SHP77 treated with DMSO at 0.1 percent for 48 hours (cell line): ENCODE results near the gene KCNJ14.
"Not testable (repeated sequence)": the region's sequence is repeated elsewhere in the genome, so short reads cannot be mapped to it uniquely, and the experiment has no call there.

Experiments
- DNase-seq: peaks from one replicate; lab custom pipeline; 2025; lab: John Stamatoyannopoulos, UW

KCNJ14 gene

DNA sequence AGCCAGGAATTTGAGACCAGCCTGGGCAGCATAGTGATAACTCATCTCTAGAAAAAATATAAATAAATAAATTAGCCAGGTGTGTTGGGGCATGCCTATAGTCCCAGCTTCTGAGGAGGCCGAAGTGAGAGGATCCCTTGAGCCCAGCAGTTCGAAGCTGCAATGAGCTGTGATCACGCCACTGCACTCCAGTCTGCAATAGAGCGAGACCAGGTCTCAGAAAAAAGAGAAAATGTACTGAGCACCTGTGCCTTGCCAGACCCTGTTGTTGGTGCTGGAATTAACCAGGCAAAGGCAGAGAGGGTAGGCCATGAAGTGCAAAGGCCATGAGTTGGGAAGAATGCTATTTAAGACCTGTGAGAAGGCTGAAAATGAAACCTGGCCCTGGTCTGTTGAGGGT, 16.5 kb downstream of the KCNJ14 start:
- DNase-seq = no peak

DNA sequence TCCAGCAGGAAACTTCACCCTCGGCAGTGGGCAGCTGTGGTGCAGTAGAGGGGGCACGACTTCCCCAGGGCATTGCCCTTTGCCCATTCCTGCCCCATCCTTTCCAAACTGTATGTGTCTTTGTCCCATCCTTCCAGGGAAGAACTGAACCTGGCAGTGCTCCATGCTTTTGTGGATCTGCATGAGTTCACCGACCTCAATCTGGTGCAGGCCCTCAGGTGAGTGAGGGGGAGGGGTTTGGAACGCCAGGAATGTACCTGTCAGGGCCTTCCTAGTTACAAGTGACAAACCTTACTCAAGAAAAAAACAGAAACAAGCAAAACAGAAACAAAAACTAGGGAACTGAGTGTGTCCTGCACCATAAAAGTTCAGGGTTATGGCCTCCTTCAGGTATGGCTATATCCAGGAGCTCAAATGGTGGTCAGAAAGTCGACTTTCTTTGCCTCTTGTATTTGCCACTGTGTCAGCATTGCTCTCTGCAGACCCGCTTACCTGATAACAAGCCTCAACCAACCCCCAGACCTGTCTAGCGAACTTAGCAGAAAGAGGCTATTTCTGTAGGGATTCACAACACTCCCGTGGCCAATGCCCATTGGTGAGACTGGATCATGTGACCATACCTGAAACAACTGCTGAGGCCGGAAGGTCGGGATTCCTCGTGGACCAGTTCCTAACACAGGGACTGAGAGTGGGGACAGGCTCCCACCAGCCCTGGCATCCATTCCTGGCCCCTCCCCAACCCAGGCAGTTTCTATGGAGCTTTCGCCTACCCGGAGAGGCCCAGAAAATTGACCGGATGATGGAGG, 18.0 kb downstream of the KCNJ14 start:
- no peak for DNase-seq

DNA sequence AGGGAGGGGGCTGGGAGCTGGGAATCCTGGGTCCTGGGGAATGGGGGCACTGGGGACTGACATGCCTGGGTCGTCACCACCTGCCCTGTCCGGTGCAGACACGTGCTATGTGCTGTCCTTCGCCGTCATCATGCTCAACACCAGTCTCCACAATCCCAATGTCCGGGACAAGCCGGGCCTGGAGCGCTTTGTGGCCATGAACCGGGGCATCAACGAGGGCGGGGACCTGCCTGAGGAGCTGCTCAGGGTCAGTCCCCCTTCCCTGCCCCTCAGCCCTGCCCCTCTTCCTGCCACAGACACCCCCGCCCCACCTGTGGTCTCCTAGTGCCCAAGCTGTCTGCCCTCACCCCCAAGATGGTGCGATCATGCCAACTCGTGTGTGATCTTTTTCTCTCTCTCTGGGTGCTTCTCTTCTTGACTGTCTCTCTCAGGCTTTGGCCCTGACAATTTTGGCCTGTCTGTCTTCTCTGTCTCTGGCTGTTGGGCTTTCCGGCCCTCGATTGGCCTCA, 18.8 kb downstream of the KCNJ14 start:
- DNase-seq = no peak

DNA sequence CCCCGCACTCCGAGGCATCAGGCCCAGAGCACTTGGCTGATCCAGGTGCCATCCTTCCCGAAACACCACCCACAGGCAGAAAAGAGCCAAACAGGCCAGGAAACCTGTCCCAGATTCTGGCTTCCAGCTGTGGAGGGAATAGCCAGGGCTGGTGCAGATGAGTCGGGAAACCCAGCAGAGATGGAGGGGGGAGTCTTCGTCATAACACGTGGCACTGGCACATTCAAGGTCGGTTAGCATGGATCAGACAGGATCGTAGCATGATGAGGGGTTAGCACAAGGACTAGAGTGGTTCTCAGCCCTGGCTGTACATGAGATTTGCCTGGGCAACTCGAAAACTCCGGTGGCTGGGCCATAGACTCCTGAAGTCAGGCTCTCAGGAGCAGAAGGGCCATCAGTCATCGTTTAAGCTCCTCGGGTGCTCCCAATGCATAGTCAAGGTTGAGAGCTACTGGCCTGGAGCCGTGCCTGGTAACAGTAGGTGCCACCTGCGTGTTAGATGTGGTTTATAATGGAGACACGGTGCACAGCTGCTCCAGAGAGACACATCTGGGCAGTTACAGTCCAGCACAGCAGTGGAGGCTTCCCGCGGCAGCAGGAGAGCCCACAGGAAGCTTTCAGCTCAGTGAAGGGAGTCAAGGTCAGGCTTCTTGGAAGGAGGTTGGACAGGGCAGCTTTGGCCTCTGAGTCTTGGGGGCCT, 20.1 kb downstream of the KCNJ14 start:
- no peak for DNase-seq

DNA sequence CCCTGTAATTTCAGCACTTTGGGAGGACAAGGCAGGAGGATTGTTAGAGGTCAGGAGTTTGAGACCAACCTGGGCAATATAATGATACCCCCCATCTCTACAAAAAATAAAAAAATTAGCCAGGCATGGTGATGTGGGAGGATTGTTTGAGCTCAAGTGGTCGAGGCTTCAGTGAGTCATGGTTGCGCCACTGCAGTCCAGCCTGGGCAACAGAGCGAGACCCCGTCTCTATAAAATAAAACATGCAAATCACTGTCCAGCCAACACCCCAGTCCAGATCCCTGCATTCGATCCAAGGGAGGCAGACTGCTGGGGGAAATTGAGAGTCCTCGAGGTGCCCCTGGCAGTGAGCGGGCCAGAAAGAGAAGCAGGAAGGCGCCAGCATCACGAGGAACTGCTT, 20.8 kb downstream of the KCNJ14 start:
- DNase-seq = no peak

DNA sequence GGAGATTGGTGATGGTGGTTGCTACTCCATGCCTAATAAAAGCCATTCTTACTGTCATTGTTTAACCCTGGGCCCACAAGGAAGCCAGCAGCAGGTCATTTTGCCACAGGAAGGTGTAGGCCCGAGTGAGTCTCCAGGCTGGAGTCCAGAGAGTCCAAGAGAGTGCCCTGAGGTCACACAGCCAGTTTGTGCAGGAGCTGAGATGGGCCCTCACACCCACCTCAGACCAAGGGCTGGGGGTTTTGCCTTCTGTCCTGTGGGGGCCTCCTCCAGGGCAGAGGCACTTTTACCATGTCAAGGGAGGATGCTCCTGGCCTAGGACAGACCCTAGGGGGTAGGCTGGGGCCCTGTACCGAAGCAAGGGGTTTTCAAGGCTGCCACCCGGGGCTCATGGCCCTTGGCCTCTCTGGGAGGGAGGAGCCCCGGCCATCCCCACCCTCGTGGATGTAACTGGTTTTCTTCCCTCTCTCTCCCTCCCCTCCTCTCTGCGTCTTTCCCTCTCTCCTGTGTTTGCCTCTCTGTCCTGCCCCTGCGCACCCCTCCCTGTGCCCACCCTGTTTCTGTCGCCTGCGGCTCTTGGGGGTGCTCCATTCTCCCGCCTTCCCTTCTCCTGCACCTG, 21.8 kb downstream of the KCNJ14 start:
- no peak for DNase-seq

DNA sequence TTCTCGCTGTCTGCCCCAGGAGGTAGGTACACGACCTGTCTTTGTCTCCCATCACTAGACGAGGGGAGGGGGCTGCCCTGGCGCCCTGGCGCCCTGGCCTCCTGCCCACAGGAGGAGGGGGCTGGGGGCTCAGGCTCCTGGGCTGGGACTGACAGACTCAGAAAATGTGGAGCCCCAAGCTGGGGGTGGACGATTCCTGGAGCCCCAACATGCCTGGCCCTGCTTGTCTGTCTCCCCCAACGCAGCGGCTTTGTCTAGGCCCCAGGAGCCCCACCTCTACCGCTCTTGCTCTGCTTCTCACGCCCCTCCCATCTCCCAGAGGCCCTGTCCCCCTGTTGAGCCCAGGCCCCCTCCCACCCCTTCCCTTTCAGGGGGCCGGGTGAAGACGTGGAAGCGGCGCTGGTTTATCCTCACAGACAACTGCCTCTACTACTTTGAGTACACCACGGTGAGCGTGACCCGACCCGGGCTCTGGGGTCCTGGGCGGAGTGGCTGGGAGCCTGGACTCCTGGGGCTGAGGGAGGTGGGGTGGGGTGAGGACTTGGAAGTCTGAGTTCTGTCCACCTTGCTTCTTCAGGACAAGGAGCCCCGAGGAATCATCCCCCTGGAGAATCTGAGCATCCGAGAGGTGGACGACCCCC, 22.4 kb downstream of the KCNJ14 start:
- DNase-seq = no peak

DNA sequence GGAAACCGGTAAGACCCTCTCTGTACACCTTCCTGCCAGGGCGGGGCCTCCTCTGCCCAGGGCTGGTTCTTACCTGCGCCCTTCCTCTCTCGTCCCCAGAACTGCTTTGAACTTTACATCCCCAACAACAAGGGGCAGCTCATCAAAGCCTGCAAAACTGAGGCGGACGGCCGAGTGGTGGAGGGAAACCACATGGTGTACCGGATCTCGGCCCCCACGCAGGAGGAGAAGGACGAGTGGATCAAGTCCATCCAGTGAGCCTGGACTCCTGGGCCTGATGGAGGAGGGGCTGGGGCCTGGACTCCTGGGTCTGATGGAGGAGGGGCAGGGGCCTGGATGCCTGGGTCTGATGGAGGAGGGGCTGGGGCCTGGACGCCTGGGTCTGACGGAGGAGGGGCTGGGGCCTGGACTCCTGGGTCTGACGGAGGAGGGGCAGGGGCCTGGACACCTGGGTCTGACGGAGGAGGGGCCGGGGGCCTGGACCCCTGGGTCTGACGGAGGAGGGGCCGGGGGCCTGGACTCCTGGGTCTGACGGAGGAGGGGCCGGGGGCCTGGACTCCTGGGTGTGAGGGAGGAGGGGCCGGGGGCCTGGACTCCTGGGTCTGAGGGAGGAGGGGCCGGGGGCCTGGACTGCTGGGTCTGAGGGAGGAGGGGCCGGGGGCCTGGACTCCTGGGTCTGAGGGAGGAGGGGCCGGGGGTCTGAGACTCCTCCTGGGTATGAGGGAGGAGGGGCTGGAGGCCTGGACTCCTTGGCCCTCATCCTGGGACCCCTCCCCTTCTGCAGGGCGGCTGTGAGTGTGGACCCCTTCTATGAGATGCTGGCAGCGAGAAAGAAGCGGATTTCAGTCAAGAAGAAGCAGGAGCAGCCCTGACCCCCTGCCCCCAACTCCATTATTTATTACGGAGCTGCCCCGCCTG, 23.2 kb downstream of the KCNJ14 start:
- DNase-seq = no peak

DNA sequence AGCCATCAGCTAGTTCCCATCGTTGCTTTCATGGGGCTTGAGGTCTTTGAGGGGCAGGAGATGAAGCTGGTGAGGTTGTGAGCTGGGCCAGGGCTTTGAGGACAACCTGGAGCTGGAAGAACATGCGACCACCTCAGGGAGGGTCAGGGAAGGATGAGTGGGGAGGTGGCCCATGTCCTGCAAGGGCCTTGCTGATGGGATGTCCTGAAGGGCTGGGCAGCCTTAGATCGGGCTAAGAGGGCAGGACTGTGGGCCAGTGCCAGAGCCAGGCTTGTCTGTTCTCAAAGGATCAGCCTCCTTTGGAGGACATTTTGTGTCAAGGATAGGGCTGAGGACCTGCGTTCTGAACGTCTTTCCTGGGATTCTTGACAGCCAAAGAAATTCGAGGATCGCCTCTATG, 24.3 kb downstream of the KCNJ14 start:
- DNase-seq = no peak

DNA sequence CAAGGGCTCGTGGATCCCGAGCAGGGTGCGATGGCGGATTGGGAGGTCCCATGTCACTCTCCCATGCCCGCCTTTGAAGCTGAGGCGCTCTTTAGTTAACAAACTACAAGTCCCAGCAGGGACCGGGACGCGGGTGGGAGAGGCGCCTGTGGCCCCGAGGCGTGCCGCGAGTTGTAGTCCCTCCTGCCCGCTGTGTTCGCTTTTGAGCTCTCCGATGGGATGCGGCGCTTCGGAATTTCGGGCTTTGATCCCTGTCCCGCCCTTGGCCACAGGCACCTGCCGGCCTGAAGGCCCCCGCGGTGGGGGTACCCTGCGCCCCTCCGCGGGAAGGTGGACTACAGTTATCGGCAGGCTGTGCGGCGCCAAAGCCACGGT, 24.8 kb downstream of the KCNJ14 start:
- DNase-seq = no peak

DNA sequence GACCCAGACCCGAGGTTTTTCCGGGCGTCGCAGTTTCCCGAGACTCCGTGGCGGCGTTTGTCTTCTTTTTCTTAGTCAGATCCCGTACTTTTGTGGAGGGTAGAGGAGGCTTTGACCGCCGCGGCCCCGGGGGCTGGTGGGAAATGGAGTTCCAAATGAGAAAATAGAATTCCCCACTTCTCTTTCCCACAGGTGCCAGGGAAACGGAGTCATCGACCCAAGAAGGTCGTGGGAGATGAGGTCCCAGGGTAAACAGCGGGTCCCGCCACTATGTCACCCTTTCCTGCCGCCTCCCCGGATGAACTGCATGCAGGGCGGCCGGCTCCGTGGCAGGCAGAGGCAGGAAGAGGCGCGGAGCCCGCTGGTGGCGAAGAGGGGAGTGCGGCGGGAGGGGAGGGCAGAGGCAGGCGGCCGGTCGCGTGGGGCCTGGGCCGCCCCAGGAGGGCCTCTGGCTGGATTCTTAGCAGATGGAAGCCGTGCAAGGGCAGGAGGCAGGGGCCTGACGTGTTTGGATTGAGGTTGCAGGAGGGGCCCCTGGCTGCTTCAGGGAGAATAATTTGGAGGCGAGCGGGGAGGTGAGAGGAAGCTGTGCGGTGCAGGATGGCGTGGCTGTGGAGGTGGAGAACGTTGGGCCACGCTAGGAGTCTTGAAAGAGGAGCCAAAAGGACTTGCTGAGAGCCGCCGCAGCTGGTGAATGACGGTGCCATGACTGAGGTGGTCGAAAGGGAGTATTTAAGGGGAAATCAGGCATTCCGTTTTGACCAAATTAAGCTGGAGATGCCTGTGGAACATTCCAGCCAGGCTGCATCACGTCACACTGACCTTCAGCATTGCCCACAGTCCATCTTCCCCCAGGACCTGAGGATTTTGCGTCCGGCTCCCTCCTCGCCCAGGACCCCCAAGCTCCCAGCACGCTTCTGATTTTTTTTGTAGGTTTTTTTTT, 25.5 kb downstream of the KCNJ14 start:
- DNase-seq = no peak

DNA sequence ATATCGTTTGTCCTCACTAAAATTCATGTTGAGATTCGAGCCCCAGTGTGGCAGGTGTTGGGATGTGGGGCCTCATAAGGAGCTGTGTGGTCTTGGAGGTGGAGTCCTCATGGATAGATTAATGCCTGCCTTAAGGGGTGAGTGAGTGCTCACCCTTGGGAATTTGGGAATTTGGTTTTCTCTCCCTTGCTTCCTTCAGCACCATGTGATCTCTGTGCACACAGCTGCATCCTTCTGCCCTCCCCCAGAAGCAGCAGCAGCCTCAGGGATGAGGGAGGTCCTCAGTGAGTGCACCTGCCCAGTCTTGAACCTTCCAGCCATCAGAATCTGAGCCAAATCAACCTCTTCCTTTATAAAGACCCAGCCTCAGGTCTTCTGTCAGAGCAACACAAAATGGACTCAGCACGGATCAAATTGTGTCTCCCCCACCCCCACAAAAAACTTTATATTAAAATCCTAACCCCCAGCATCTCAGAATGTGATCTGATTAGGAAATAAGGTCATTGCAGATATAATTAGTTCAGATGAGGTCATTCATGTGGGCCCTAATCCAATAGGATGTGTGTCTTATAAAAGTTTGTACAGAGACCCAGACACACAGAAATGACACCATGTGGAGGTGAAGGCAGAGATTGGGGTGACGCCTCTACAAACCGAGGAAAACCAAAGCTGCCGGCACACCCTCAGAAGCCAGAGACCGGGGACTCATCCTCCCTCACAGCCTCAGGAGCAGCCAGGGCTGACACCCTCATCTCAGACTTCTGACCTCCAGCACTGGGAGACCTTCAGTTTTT, 26.7 kb downstream of the KCNJ14 start:
- DNase-seq = no peak

DNA sequence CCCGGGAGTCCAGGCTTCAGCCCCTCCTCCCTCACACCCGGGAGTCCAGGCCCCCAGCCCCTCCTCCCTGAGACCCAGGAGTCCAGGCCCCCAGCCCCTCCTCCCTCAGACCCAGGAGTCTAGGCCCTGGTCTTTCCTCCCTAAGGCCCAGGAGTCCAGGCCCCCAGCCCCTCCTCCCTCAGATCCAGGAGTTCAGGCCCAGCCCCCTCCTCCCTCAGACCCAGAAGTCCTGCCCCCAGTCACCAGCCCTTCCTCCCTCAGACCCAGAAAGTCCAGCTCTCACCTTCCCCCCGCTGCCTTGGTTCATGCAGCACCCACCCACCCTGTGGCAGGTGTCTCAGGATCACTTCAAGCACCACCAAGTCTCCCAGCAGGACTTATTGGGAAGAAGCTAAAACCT, 27.9 kb downstream of the KCNJ14 start:
- DNase-seq = no peak

DNA sequence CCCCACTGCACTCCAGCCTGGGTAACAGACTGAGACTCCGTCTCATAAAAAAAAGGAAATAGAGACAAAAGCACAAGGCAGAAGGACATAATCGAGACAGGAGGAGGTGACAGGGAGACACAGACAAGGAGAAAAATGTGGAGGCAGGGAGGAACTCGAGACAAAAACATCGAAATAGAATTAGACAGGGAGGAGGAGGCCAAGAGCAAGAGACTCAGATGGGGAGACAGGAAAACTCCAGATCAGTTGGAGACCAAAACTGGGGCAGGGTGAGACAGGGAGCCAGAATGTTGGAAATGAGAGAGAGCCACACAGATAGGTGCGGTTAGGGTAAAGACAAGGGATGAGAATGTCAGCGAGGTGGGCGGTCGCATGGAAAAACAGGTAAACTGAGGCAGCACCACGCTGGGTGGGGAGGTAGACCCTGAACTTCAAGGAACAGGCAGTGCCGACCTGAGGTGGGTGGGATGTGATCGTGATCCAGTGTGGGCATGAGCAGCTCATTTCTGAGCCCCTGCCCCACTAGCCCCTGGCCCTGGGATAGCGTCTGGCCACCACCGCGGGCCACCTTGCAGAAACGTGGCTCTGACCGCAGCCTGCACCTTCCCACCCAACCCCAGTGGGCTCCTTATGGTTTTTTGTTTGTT, 29.0 kb downstream of the KCNJ14 start:
- no peak for DNase-seq

DNA sequence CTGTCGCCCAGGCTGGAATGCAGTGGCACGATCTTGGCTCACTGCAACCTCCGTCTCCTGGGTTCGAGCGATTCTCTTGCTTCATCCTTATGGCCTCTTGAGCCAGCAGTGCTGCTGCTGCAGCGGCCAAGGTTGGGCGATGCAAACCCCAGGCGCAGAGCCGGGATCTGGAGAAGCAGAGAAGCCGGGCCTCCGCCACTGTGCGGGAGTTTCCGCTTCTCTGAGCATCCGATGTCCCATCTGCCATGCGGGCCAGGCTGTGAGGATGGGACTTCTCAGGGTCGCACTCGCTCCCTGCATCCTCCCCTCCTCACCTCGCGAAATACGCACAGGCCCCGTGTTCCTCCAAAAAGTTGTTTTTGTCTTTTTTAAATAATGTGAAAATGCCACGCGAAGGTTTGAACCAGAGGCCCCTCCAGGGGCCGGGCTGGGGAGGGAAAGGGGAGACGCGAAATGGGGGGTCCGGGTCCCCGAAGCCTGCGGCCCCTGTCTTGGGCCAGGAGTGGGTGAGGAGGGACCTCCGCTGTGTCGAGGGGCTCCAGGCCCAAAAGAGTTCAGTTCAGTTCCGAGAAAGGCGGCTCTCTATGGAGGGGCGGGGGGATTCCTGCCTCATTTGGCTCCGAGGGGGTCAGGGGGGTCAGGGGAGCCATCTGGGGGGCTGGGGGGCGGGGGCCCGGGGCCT, 29.7 kb downstream of the KCNJ14 start:
- DNase-seq = no peak

DNA sequence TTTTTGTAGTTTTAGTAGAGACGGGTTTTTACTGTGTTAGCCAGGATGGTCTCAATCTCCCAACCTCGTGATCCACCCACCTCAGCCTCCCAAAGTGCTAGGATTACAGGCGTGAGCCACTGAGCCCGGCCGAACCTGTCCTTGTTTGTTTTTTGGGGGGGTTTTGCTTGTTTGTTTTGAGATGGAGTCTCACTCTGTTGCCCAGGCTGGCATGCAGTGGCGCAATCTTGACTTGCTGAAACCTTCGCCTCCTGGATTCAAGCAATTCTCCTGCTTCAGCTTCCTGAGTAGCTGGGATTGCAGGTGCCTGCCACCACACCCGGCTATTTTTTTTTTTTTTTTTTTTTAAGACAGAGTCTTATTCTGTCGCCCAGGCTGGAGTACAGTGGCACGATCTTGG, 31.3 kb downstream of the KCNJ14 start:
- DNase-seq = not testable (repeated sequence)

DNA sequence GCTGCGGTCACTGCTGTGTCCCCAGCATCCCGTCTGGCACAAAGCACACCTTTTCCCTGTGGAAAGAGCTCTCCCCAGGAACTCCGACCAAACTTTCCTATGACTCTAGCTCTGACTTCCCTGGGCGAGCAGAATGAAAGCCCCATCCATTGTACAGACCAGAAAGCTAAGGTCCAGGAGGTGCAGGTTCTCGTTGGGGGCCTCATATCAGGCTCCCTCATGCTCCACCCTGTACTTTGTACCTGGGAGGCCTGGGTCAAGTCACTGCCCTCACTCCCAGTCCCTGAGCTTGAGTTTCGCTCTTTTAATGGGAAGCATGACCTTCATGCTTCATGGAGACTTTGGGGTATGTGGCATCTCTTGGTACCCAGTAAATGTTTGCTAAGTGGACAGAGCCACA, 32.2 kb downstream of the KCNJ14 start:
- no peak for DNase-seq

DNA sequence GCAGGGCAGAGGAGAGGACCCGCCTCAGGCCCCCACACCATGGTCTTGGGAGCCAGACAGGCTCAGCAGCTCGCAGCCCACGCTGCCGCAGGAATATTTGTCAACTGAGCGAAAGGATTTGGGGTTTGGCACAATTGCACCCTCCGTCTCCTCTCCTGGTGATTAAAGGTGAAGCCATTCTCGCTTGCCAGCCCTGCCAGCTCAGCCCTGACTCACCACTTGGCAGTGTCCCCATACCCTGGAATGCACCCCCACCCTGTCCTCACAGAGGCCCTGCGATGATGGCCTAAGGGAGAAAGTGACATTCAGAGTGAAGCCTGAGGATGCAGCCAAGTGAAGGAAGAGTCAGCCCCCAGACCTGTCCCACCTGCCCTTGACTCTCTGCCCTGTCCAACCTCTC, 32.6 kb downstream of the KCNJ14 start:
- DNase-seq = no peak
